Body of pancreas (tissue), 4 donors: Measurements from ENCODE around the gene CDH4. TPM values are rescaled to one million over a fixed set of nuclear protein-coding genes. Genes with fewer than 3 reads are reported as not detected.
A peak's percentile ranks its signal among the peaks of the same experiment; 100 is the strongest.

Experiments
- ATAC-seq: fragments of 150-250 bp; one replicate; pipeline ENCODE4 v1.9.1; 2016
- DNase-seq, 4 donors: peaks; one replicate each; pipeline ENCODE4 v3.0.0-alpha.2; 2019
- H3K27ac ChIP-seq, 4 donors: fragments of 200-600 bp; sonication (generic); 1 replicate in 3 of 4; 2 replicates in 1 of 4; pipeline versions ENCODE4 v1.5.1 to v1.6.1; 2016 to 2019; ENCODE audit warnings: mild to moderate bottlenecking in 1 of 4, mixed read lengths in 1 of 4, moderate library complexity in 1 of 4
- H3K27me3 ChIP-seq, 2 donors: fragments of 200-600 bp; sonication (generic); one replicate each; pipeline ENCODE4 v1.6.0; 2016; ENCODE audit warnings: mild to moderate bottlenecking in 1 of 2
- H3K36me3 ChIP-seq, 2 donors: fragments of 200-600 bp; sonication (generic); replicated peaks in 1 of 2; 2 replicates each; pipeline ENCODE4 v1.5.1; 2016; ENCODE audit warnings: low read depth in 2 of 2; ENCODE audit not compliant: insufficient read depth in 1 of 2
- H3K4me1 ChIP-seq: fragments of 200-600 bp; sonication (generic); one replicate; pipeline ENCODE4 v1.6.0; 2016
- H3K4me3 ChIP-seq, 2 donors: fragments of 200-600 bp; sonication (generic); 1 replicate in 1 of 2; 2 replicates in 1 of 2; pipeline ENCODE4 v1.5.1; 2016 to 2019
- H3K9me3 ChIP-seq, 3 donors: fragments of 200-600 bp; sonication (generic); 1 replicate in 2 of 3; 2 replicates in 1 of 3; pipeline ENCODE4 v1.5.1; 2016
- POLR2A ChIP-seq, 3 donors: fragments of 450-650 bp; IDR thresholded peaks; one replicate each; pipeline ENCODE4 v1.6.1; 2016; ENCODE audit warnings: antibody characterized with exemption in 3 of 3, mild to moderate bottlenecking in 2 of 3
- WGBS, 2 donors: methylation state at CpG; one replicate each; pipeline ENCODE4 v1.1.5; 2017; 5-methylcytosine and 5-hydroxymethylcytosine counted together
- intact Hi-C: fragments of 100-400 bp; cut with DNase I; formaldehyde crosslinking; loops from one replicate; pipeline ENCODE4 v1.15.1; 2023
- total RNA-seq, 2 donors: library from RNA; depleted of rRNA; stranded (reverse); fragments of >200 nt; gene quantifications; one replicate each; pipeline ENCODE4 v1.1.0, GENCODE V29; 2016
- TF ChIP-seq, protein P1 (sequence below), 7 experiments: fragments of 450-650 bp in 4 of 7; fragments of 200-600 bp in 3 of 7; sonication (generic) in 3 of 7; IDR thresholded peaks; one replicate each; pipeline ENCODE4 v1.5.1; 2016 to 2019; ENCODE audit warnings: antibody characterized with exemption in 7 of 7

CDH4 gene
- total RNA-seq, 2 donors from 2014 or later: 0.33 to 0.52 TPM

DNA sequence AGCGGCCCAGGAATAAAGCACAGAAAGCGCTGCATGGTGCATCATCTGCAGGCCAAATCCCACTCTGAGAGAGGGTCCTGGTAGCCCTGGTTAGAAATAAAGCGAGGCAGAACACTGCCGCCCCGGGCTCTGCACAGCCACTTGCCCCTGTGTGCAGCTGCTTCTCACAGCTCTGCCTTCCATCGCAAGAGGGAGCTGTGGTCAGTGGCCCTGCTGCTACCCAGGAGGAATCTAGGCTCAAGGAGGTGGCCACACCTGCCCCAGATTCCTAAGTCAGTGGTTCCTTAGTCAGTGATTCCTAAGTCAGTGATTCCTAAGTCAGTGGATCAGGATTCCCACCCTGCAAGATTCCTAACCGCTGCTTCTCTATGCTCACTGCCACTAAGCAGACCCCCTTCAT is 8.8 kb downstream of the CDH4 start:
- H3K4me1 ChIP-seq: no peaks in the 10 kb centered on the region
- ATAC-seq: no peak
- H3K9me3 ChIP-seq: no peaks in the 10 kb centered on the region
- H3K27ac ChIP-seq: no peak overlapping the region
- intact Hi-C loops: no loop called here
- H3K36me3 ChIP-seq: no peaks in the 10 kb centered on the region
- no peak overlapping the region for H3K4me3 ChIP-seq
- 46 to 50% methylated on average over 4 to 7 of the region's 7 CpGs for WGBS, 2 donors
- no peak for DNase-seq
- TF ChIP-seq, protein P1, sequence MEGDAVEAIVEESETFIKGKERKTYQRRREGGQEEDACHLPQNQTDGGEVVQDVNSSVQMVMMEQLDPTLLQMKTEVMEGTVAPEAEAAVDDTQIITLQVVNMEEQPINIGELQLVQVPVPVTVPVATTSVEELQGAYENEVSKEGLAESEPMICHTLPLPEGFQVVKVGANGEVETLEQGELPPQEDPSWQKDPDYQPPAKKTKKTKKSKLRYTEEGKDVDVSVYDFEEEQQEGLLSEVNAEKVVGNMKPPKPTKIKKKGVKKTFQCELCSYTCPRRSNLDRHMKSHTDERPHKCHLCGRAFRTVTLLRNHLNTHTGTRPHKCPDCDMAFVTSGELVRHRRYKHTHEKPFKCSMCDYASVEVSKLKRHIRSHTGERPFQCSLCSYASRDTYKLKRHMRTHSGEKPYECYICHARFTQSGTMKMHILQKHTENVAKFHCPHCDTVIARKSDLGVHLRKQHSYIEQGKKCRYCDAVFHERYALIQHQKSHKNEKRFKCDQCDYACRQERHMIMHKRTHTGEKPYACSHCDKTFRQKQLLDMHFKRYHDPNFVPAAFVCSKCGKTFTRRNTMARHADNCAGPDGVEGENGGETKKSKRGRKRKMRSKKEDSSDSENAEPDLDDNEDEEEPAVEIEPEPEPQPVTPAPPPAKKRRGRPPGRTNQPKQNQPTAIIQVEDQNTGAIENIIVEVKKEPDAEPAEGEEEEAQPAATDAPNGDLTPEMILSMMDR (IDR thresholded peaks at IDR 0.05): no peak
- H3K27me3 ChIP-seq: no peaks in the 10 kb centered on the region

DNA sequence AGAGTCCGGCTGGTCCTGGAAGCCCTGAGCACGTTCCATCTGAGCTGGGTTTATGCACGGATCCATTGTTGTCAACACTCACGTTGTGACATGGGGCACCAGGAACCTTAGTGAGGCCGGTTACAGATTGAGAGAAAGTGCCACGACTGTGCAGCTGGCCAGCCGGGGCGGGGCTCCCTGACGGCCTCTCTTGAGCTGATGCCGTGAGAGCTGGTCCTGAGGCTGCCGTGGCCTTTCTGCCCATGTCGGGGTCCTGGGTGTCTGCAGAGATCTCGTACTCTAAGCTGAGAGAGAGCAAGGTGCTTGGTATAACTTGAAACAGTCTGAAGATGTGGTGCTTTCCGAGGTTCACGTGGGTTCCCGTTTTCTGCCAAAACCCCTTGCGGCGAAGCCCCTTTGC is 10.0 kb downstream of the CDH4 start:
- 41 to 54% methylated on average over 15 to 17 of the region's 18 CpGs for WGBS, 2 donors
- Histone ChIP-seq H3K27me3 (no peaks in the 10 kb centered on the region), H3K36me3 (no peaks in the 10 kb centered on the region), H3K27ac (no peak overlapping the region), H3K9me3 (no peaks in the 10 kb centered on the region), H3K4me1 (no peaks in the 10 kb centered on the region), H3K4me3 (no peak overlapping the region)
- intact Hi-C loops: no loop called here
- ATAC-seq: no peak
- TF ChIP-seq, protein P1 (IDR thresholded peaks at IDR 0.05): no peak
- no peak for TF ChIP-seq POLR2A (IDR thresholded peaks at IDR 0.05)
- no peak for DNase-seq

DNA sequence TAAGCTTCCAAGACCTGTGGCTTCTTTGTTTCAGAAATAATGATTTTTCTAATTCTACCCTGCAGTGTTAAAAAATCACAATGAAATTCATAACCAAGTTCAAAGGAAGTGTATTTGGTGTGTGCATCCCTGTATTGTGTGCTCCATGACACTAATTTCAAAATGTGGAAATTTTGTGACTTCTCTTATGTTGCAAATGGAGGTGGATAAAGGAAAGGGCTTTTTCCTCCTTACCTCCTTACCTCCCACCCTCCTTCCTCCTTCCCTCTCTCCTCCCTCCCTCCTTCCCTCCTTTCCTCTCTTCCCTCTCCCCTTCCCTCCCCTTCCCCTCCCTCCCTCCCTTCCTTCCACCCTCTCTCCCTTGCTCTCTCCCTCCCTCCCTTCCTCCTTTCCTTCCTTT is 10.5 kb downstream of the CDH4 start:
- H3K4me3 ChIP-seq: no peak overlapping the region
- DNase-seq (no peak), ATAC-seq (no peak)
- H3K9me3 ChIP-seq: no peaks in the 10 kb centered on the region
- TF ChIP-seq, protein P1 (IDR thresholded peaks at IDR 0.05): no peak
- no peak for TF ChIP-seq POLR2A (IDR thresholded peaks at IDR 0.05)
- no peaks in the 10 kb centered on the region for H3K4me1 ChIP-seq
- H3K27me3 ChIP-seq: no peaks in the 10 kb centered on the region
- H3K36me3 ChIP-seq: no peaks in the 10 kb centered on the region
- H3K27ac ChIP-seq: no peak overlapping the region
- intact Hi-C loops: no loop called here

DNA sequence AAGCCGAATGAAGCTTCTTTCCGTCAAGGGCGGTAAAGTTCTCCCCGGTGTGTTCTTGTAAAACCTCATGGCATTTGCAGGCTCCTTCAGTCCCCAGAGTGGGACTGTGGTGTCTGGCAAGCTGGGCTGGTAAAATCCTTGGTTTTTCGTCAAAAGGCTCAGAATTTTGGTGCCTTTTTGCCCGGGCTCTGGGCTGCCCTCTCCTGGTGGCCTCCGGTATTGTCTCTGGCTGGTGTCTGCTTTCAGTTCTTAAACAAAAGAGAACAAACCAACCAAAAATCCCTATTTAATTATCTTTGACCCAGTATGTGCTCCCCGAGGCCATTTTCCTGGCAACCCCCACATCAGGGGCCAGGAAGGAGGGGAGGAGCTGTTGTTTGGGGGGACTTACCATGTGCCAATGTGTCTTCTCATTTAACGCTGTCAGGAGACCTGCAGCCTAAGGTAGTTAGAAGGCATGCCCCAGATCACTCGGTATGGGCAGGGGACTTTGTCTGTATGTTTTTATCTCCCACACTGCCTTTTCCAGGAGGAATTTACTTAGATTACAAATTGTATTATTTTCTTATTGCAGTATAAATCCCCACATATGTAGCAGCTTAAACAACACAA is 11.1 kb downstream of the CDH4 start:
- no peak overlapping the region for H3K4me3 ChIP-seq
- H3K27ac ChIP-seq: no peak overlapping the region
- TF ChIP-seq, protein P1 (IDR thresholded peaks at IDR 0.05): peak; percentile 30 to 76 (median 56)
- no peak for TF ChIP-seq POLR2A (IDR thresholded peaks at IDR 0.05)
- DNase-seq: peak in 2 of 4 donors; percentile 22 to 29
- intact Hi-C loops: no loop called here
- no peaks in the 10 kb centered on the region for H3K9me3 ChIP-seq
- no peaks in the 10 kb centered on the region for H3K4me1 ChIP-seq
- H3K27me3 ChIP-seq: no peaks in the 10 kb centered on the region
- ATAC-seq: no peak
- WGBS, 2 donors: 30 to 32% methylated on average over 10 of the region's 10 CpGs
- H3K36me3 ChIP-seq: no peaks in the 10 kb centered on the region

DNA sequence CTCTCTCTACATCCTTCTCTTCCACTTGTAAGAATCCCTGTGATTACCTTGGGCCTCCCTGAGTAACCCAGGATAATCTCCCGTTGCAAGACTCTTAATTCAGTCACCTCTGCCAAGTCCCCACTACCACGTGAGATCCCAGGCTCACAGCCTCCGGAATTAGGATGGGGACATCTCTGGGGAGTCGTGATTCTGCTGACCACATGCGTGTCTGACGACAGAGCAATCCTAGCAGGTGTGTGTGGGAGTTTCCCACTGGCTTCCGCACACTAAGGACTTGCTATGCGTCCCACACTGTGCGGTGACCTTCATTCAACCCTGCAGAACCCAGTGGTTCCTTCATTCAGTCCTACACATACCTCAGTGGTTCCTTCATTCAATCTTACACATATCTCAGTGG is 11.9 kb downstream of the CDH4 start:
- ATAC-seq (no peak), DNase-seq (no peak)
- H3K27ac ChIP-seq: no peak overlapping the region
- intact Hi-C loops: no loop called here
- H3K27me3 ChIP-seq: no peaks in the 10 kb centered on the region
- H3K9me3 ChIP-seq: no peaks in the 10 kb centered on the region
- H3K4me3 ChIP-seq: no peak overlapping the region
- H3K4me1 ChIP-seq: no peaks in the 10 kb centered on the region
- 73 to 81% methylated on average over 9 of the region's 9 CpGs for WGBS, 2 donors
- TF ChIP-seq, protein P1 (IDR thresholded peaks at IDR 0.05): no peak
- TF ChIP-seq POLR2A (IDR thresholded peaks at IDR 0.05): no peak
- no peaks in the 10 kb centered on the region for H3K36me3 ChIP-seq
